CD14-positive monocyte (primary cell): ENCODE data around the gene CACNA1B. TPM values are rescaled to one million over a fixed set of nuclear protein-coding genes. Genes with fewer than 3 reads are reported as not detected.

Source experiments
- DNase-seq, 3 donors: peaks; one replicate each; pipeline ENCODE4 v3.0.0-alpha.2; 2011 to 2022
- H2AFZ ChIP-seq: 2 replicates; pipeline ENCODE4 v1.6.0; 2012; ENCODE audit warnings: mild to moderate bottlenecking, low read depth, low read length, inconsistent platforms; ENCODE audit not compliant: insufficient read depth, poor library complexity, severe bottlenecking
- H3K27ac ChIP-seq, 2 donors: 1 replicate in 1 of 2; 2 replicates in 1 of 2; pipeline ENCODE4 v1.5.1; 2012 to 2013; ENCODE audit warnings: low read length in 2 of 2, control low read depth in 1 of 2, inconsistent platforms in 1 of 2, low read depth in 1 of 2, mild to moderate bottlenecking in 1 of 2
- H3K27me3 ChIP-seq, 2 donors: one replicate each; pipeline versions ENCODE4 v1.6.0 to v1.6.1; 2011 to 2013; ENCODE audit warnings: low read length in 2 of 2; ENCODE audit not compliant: control insufficient read depth in 2 of 2, insufficient read depth in 2 of 2
- H3K36me3 ChIP-seq, 2 donors: replicated peaks in 1 of 2; 1 replicate in 1 of 2; 2 replicates in 1 of 2; pipeline versions ENCODE4 v1.5.1 to v1.6.1; 2012 to 2013; ENCODE audit warnings: low read length in 2 of 2, control low read depth in 1 of 2, inconsistent platforms in 1 of 2, mild to moderate bottlenecking in 1 of 2; ENCODE audit not compliant: insufficient read depth in 2 of 2, control insufficient read depth in 1 of 2
- H3K4me1 ChIP-seq, 2 donors: 1 replicate in 1 of 2; 2 replicates in 1 of 2; pipeline versions ENCODE4 v1.5.1 to v1.6.1; 2012 to 2013; ENCODE audit warnings: low read length in 2 of 2, control low read depth in 1 of 2, inconsistent platforms in 1 of 2, mild to moderate bottlenecking in 1 of 2, moderate library complexity in 1 of 2; ENCODE audit not compliant: insufficient read depth in 2 of 2, control insufficient read depth in 1 of 2
- H3K4me2 ChIP-seq: replicated peaks from 2 replicates; pipeline ENCODE3; 2012; ENCODE audit warnings: low read length, moderate library complexity, mild to moderate bottlenecking; ENCODE audit not compliant: poor library complexity, severe bottlenecking; ENCODE audit errors: extremely low read depth
- H3K4me3 ChIP-seq, 3 experiments: fragments of 200-600 bp in 1 of 3; sonication (generic) in 1 of 3; replicated peaks in 1 of 3; 1 replicate in 2 of 3; 2 replicates in 1 of 3; pipeline ENCODE4 v1.5.1; 2011 to 2013; ENCODE audit warnings: low read length in 3 of 3, mild to moderate bottlenecking in 3 of 3, control low read depth in 2 of 3, low read depth in 2 of 3, inconsistent platforms in 1 of 3, moderate library complexity in 1 of 3
- H3K79me2 ChIP-seq: 2 replicates; pipeline ENCODE4 v1.6.0; 2012; ENCODE audit warnings: mild to moderate bottlenecking, control low read depth, inconsistent platforms, low read length, moderate library complexity; ENCODE audit not compliant: insufficient read depth
- H3K9ac ChIP-seq: 2 replicates; pipeline ENCODE4 v1.6.0; 2017; ENCODE audit warnings: low read length, mild to moderate bottlenecking; ENCODE audit not compliant: insufficient read depth, poor library complexity, severe bottlenecking
- H3K9me3 ChIP-seq, 2 donors: replicated peaks in 1 of 2; 1 replicate in 1 of 2; 2 replicates in 1 of 2; pipeline versions ENCODE4 v1.5.1 to v1.6.1; 2012 to 2013; ENCODE audit warnings: low read length in 2 of 2, control low read depth in 1 of 2; ENCODE audit not compliant: control insufficient read depth in 1 of 2, insufficient read depth in 1 of 2
- H4K20me1 ChIP-seq: 2 replicates; pipeline ENCODE4 v1.6.0; 2012; ENCODE audit warnings: mild to moderate bottlenecking, low read length, control low read depth, moderate library complexity; ENCODE audit not compliant: insufficient read depth
- H3K27ac Mint-ChIP-seq, 7 donors: one replicate each; pipeline ENCODE4 v1.8.0; 2020; ENCODE audit warnings: mild to moderate bottlenecking in 7 of 7, mixed read lengths in 7 of 7, moderate library complexity in 6 of 7, inconsistent platforms in 2 of 7
- H3K27me3 Mint-ChIP-seq, 3 donors: one replicate each; pipeline ENCODE4 v1.8.0; 2021 to 2022; ENCODE audit warnings: low read depth in 3 of 3, mild to moderate bottlenecking in 3 of 3, mixed read lengths in 3 of 3, moderate library complexity in 3 of 3, inconsistent platforms in 1 of 3
- H3K36me3 Mint-ChIP-seq, 2 donors: one replicate each; pipeline ENCODE4 v1.8.0; 2020; ENCODE audit warnings: mixed read lengths in 2 of 2, inconsistent platforms in 1 of 2, mild to moderate bottlenecking in 1 of 2
- H3K4me1 Mint-ChIP-seq: one replicate; pipeline ENCODE4 v1.8.0; 2020; ENCODE audit warnings: mild to moderate bottlenecking, mixed read lengths
- H3K4me3 Mint-ChIP-seq, 2 donors: one replicate each; pipeline ENCODE4 v1.8.0; 2020; ENCODE audit warnings: mild to moderate bottlenecking in 2 of 2, mixed read lengths in 2 of 2, moderate library complexity in 1 of 2
- H3K9me3 Mint-ChIP-seq, 7 donors: one replicate each; pipeline ENCODE4 v1.8.0; 2020 to 2022; ENCODE audit warnings: mixed read lengths in 7 of 7, mild to moderate bottlenecking in 6 of 7, moderate library complexity in 6 of 7, inconsistent platforms in 2 of 7
- WGBS: methylation state at CpG from one replicate; pipeline ENCODE4 v1.1.5; 2013; ENCODE audit warnings: missing lambda C conversion rate; ENCODE audit not compliant: insufficient coverage; 5-methylcytosine and 5-hydroxymethylcytosine counted together
- intact Hi-C, 2 donors: fragments of 100-400 bp; cut with micrococcal nuclease; formaldehyde crosslinking; loops; one replicate each; pipeline versions ENCODE4 v1.15.0 to v1.15.1; 2023
- polyA plus RNA-seq, 3 donors: library from polyadenylated mRNA; depleted of rRNA in 1 of 3; unstranded in 2 of 3; stranded (reverse) in 1 of 3; fragments of 300-500 nt in 2 of 3; fragments of >200 nt in 1 of 3; fragmentation: Illumina TruSeq in 2 of 3; gene quantifications; 1 replicate in 2 of 3; 2 replicates in 1 of 3; pipeline ENCODE4 v1.2.3, GENCODE V29; 2012 to 2021
- TF ChIP-seq, protein P1 (sequence below): fragments of 200-600 bp; IDR thresholded peaks from one replicate; pipeline ENCODE4 v1.8.0; 2022; ENCODE audit warnings: antibody characterized with exemption, mild to moderate bottlenecking

CACNA1B gene
- polyA plus RNA-seq, 3 donors = not detected

GRCh38 chr9:138099803-138100598, 222.4 kb downstream of the CACNA1B start:
- peak in 1 of 3 donors; percentile 2 for DNase-seq
- H3K36me3 ChIP-seq = no peaks in the 10 kb centered on the region
- H3K27me3 ChIP-seq = no peaks in the 10 kb centered on the region
- no peak overlapping the region for H3K27ac ChIP-seq
- intact Hi-C loops = no loop called here
- Mint-ChIP-seq H3K27ac (peak overlapping the region in 1 of 7 donors; percentile 58), H3K9me3 (peaks cover 0 to 3% (median 0%) of the 10 kb centered on the region in 7 donors), H3K4me1 (peaks cover 15% of the 10 kb centered on the region), H3K27me3 (peaks cover 4 to 12% (median 7%) of the 10 kb centered on the region in 3 donors), H3K4me3 (no peak overlapping the region), H3K36me3 (no peaks in the 10 kb centered on the region)
- H4K20me1 ChIP-seq = no peaks in the 10 kb centered on the region
- H3K79me2 ChIP-seq = no peaks in the 10 kb centered on the region
- WGBS = 66% methylated on average over 7 of the region's 8 CpGs
- no peak overlapping the region for H2AFZ ChIP-seq
- no peak overlapping the region for H3K4me3 ChIP-seq
- TF ChIP-seq, protein P1, sequence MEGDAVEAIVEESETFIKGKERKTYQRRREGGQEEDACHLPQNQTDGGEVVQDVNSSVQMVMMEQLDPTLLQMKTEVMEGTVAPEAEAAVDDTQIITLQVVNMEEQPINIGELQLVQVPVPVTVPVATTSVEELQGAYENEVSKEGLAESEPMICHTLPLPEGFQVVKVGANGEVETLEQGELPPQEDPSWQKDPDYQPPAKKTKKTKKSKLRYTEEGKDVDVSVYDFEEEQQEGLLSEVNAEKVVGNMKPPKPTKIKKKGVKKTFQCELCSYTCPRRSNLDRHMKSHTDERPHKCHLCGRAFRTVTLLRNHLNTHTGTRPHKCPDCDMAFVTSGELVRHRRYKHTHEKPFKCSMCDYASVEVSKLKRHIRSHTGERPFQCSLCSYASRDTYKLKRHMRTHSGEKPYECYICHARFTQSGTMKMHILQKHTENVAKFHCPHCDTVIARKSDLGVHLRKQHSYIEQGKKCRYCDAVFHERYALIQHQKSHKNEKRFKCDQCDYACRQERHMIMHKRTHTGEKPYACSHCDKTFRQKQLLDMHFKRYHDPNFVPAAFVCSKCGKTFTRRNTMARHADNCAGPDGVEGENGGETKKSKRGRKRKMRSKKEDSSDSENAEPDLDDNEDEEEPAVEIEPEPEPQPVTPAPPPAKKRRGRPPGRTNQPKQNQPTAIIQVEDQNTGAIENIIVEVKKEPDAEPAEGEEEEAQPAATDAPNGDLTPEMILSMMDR = no peak
- no peaks in the 10 kb centered on the region for H3K9me3 ChIP-seq
- H3K4me2 ChIP-seq = no peak overlapping the region
- peaks cover 4 to 8% of the 10 kb centered on the region in 2 donors for H3K4me1 ChIP-seq
- H3K9ac ChIP-seq = no peak overlapping the region

- Histone ChIP-seq H3K27ac (no peak overlapping the region), H2AFZ (no peak overlapping the region), H3K36me3 (no peaks in the 10 kb centered on the region), H3K4me2 (no peak overlapping the region), H3K4me1 (peaks cover 4 to 8% of the 10 kb centered on the region in 2 donors), H3K4me3 (no peak overlapping the region), H3K9me3 (no peaks in the 10 kb centered on the region), H3K27me3 (no peaks in the 10 kb centered on the region), H3K79me2 (no peaks in the 10 kb centered on the region), H4K20me1 (no peaks in the 10 kb centered on the region), H3K9ac (no peak overlapping the region)
- TF ChIP-seq, protein P1 = peak; percentile 10
- DNase-seq = no peak
- H3K4me3 Mint-ChIP-seq = no peak overlapping the region
- H3K27ac Mint-ChIP-seq = peak overlapping the region in 1 of 7 donors; percentile 57
- peaks cover 9% of the 10 kb centered on the region for H3K4me1 Mint-ChIP-seq
- WGBS = 93% methylated on average over 23 of the region's 30 CpGs
- intact Hi-C loops = no loop called here
- no peaks in the 10 kb centered on the region for H3K36me3 Mint-ChIP-seq
- peaks cover 4 to 12% (median 7%) of the 10 kb centered on the region in 3 donors for H3K27me3 Mint-ChIP-seq
- H3K9me3 Mint-ChIP-seq = peaks cover 0 to 3% (median 0%) of the 10 kb centered on the region in 7 donors
These were observed 223.2 kb downstream of the CACNA1B start for GRCh38 chr9:138100711-138101350.
